Prostate gland (tissue), 2 donors: ENCODE measurements around the gene TUBB2B. TPM values are rescaled to one million over a fixed set of nuclear protein-coding genes. Genes with fewer than 3 reads are reported as not detected.

Source experiments
- DNase-seq: peaks from one replicate; pipeline ENCODE4 v3.0.0-alpha.2; 2019; ENCODE audit warnings: low spot score
- H3K27ac ChIP-seq, 2 donors: fragments of 200-600 bp; sonication (generic); 2 replicates each; pipeline ENCODE4 v1.5.1; 2017 to 2019
- H3K27me3 ChIP-seq: fragments of 200-600 bp; sonication (generic); replicated peaks from 2 replicates; pipeline ENCODE4 v1.5.1; 2019; ENCODE audit not compliant: insufficient read depth
- H3K36me3 ChIP-seq, 2 donors: fragments of 200-600 bp; sonication (generic); 1 replicate in 1 of 2; 2 replicates in 1 of 2; pipeline versions ENCODE4 v1.5.1 to v1.8.1; 2017 to 2019
- H3K4me1 ChIP-seq: fragments of 200-600 bp; sonication (generic); replicated peaks from 2 replicates; pipeline ENCODE4 v1.5.1; 2019
- H3K4me3 ChIP-seq, 2 donors: fragments of 200-600 bp; sonication (generic); 2 replicates each; pipeline ENCODE4 v1.5.1; 2017 to 2019
- H3K9me3 ChIP-seq: fragments of 200-600 bp; sonication (generic); 2 replicates; pipeline ENCODE4 v1.5.1; 2017
- POLR2A ChIP-seq: fragments of 450-650 bp; IDR thresholded peaks from one replicate; pipeline ENCODE4 v1.6.1; 2016; ENCODE audit warnings: antibody characterized with exemption, mild to moderate bottlenecking
- POLR2AphosphoS5 ChIP-seq: sonication (generic); formaldehyde crosslinking; IDR thresholded peaks from one replicate; pipeline ENCODE4 v1.6.1; 2017; ENCODE audit warnings: antibody characterized with exemption
- WGBS: methylation state at CpG from one replicate; pipeline ENCODE4 v1.1.5; 2018; 5-methylcytosine and 5-hydroxymethylcytosine counted together
- intact Hi-C: fragments of 100-400 bp; cut with DNase I; formaldehyde crosslinking; loops from one replicate; pipeline ENCODE4 v1.14.2; 2022
- total RNA-seq, 2 donors: library from RNA; depleted of rRNA; stranded (reverse); fragments of >200 nt; gene quantifications; one replicate each; pipeline ENCODE4 v1.1.0, GENCODE V29; 2016
- TF ChIP-seq, protein P1 (sequence below), 4 experiments: fragments of 200-600 bp in 2 of 4; fragments of 450-650 bp in 2 of 4; sonication (generic) in 2 of 4; IDR thresholded peaks; 1 replicate in 3 of 4; 2 replicates in 1 of 4; pipeline ENCODE4 v1.5.1; 2016 to 2019; ENCODE audit warnings: antibody characterized with exemption in 4 of 4, mild to moderate bottlenecking in 2 of 4, moderate library complexity in 2 of 4

TUBB2B gene
- total RNA-seq, 2 donors from 2014 or later = 3.9 to 4.5 TPM

DNA sequence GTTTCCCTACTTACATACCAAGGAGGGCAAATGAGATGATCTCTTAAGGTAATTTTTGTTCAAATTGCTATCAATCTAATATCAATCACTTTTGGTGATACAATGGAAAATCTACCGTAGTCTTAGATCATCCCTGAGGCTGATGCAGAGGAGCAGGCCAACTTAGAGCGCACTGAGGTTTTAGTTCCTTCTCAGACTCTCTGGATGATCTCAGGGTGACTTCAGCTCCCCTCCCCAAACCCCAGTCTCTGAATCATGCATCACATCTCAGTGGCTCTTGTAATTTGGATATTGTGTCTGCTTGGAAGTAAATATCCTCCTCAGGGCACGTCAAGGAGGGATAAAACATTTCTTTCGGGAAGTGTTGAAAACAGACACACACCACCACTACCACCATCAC is 5.9 kb downstream of the TUBB2B start:
- no peaks in the 10 kb centered on the region for H3K9me3 ChIP-seq
- H3K4me3 ChIP-seq = no peak overlapping the region
- H3K36me3 ChIP-seq = no peaks in the 10 kb centered on the region
- H3K4me1 ChIP-seq = peaks cover under 1% of the 10 kb centered on the region
- H3K27ac ChIP-seq = no peak overlapping the region
- intact Hi-C loops = no loop called here
- no peaks in the 10 kb centered on the region for H3K27me3 ChIP-seq
- 94% methylated on average over 4 of the region's 4 CpGs for WGBS
- TF ChIP-seq, protein P1, sequence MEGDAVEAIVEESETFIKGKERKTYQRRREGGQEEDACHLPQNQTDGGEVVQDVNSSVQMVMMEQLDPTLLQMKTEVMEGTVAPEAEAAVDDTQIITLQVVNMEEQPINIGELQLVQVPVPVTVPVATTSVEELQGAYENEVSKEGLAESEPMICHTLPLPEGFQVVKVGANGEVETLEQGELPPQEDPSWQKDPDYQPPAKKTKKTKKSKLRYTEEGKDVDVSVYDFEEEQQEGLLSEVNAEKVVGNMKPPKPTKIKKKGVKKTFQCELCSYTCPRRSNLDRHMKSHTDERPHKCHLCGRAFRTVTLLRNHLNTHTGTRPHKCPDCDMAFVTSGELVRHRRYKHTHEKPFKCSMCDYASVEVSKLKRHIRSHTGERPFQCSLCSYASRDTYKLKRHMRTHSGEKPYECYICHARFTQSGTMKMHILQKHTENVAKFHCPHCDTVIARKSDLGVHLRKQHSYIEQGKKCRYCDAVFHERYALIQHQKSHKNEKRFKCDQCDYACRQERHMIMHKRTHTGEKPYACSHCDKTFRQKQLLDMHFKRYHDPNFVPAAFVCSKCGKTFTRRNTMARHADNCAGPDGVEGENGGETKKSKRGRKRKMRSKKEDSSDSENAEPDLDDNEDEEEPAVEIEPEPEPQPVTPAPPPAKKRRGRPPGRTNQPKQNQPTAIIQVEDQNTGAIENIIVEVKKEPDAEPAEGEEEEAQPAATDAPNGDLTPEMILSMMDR (IDR thresholded peaks at IDR 0.05) = no peak
- TF ChIP-seq POLR2A = no peak
- TF ChIP-seq POLR2AphosphoS5 = no peak
- no peak for DNase-seq

DNA sequence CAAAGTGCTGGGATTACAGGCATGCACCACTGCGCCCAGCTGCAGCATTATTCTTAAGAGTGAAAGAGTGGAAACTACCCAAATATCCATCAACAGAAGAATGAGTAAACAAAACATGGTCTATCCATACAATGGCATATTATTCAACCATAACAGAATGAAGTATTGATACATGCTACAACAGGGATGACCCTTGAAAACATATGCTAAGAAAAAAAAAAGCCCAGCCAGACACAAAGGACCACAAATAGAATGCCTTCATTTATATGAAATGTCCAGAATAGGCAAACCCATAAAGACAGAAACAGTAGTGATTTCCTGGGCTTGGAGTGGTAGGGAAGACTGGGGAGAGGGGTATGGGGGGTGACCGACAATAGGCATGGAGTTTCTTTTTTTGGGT is 7.1 kb downstream of the TUBB2B start:
- no peak overlapping the region for H3K4me3 ChIP-seq
- WGBS = 92% methylated on average over 2 of the region's 2 CpGs
- no peaks in the 10 kb centered on the region for H3K9me3 ChIP-seq
- H3K27ac ChIP-seq = no peak overlapping the region
- TF ChIP-seq POLR2AphosphoS5 = no peak
- TF ChIP-seq, protein P1 (IDR thresholded peaks at IDR 0.05) = no peak
- TF ChIP-seq POLR2A = no peak
- H3K27me3 ChIP-seq = no peaks in the 10 kb centered on the region
- intact Hi-C loops = no loop called here
- H3K4me1 ChIP-seq = no peaks in the 10 kb centered on the region
- H3K36me3 ChIP-seq = no peaks in the 10 kb centered on the region
- no peak for DNase-seq

DNA sequence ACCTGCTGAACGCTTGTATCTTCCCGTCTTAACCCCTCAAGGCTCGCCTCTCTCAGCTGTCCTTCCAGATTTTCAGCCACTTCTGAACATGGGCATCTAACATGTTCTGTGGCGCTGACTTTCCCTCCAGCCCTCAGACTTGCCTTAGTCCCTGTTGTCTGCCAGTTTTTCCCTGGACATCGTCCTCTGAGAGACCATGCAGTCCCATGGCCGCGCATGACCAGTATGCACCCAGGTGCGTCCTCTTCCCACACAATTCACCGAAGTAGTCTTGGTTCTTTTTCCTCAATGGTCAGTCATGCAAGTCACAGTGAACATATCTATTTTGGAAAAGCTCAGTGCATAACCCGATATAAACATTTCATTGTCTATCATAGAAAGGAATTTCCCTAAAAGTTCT is 9.2 kb downstream of the TUBB2B start:
- TF ChIP-seq POLR2AphosphoS5 (no peak), POLR2A (no peak)
- TF ChIP-seq, protein P1 (IDR thresholded peaks at IDR 0.05) = no peak
- no peak overlapping the region for H3K4me3 ChIP-seq
- WGBS = 78% methylated on average over 10 of the region's 10 CpGs
- H3K9me3 ChIP-seq = no peaks in the 10 kb centered on the region
- no peaks in the 10 kb centered on the region for H3K4me1 ChIP-seq
- no peak overlapping the region for H3K27ac ChIP-seq
- H3K27me3 ChIP-seq = no peaks in the 10 kb centered on the region
- intact Hi-C loops = no loop called here
- H3K36me3 ChIP-seq = no peaks in the 10 kb centered on the region
- no peak for DNase-seq

DNA sequence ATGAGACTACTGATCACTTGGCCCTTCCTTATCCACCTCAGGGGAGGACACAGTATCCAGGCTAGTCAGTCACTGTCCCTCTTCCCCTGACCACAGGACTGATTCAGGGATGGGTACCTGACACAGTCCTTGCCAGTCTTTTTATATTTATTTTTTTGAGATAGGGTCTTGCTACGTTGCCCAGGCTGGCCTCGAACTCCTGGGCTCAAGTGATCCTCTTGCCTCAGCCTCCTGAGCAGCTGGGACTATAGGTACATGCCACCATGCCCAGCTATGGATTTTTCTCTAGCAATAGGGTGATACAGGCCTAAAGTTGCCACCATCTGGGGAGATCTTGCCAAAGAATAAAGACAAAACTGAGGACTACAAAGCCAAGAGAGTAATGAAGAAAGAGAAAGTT is 10.2 kb downstream of the TUBB2B start:
- Histone ChIP-seq H3K27ac (no peak overlapping the region), H3K4me3 (no peak overlapping the region), H3K4me1 (no peaks in the 10 kb centered on the region), H3K36me3 (no peaks in the 10 kb centered on the region), H3K27me3 (no peaks in the 10 kb centered on the region), H3K9me3 (no peaks in the 10 kb centered on the region)
- 96% methylated on average over 2 of the region's 2 CpGs for WGBS
- TF ChIP-seq POLR2AphosphoS5 = no peak
- no peak for TF ChIP-seq POLR2A
- TF ChIP-seq, protein P1 (IDR thresholded peaks at IDR 0.05) = no peak
- DNase-seq = no peak
- intact Hi-C loops = no loop called here

DNA sequence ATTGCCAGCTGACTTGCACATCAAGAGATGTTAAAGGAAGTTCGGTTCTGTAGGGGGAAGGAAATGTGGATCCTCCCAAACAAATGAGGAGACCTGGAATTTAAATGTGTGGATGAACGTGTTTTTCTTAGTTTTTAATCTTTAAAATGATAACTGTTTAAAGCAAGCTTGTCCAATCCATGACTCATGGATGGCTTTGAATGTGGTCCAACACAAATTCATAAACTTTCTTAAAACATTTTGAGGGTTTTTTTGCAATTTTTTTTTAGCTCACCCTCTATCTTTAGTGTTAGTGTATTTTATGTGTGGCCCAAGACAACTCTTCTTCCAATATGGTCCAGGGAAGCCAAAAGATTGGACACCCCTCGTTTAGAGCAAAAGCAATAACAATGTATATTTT is 12.6 kb downstream of the TUBB2B start:
- Histone ChIP-seq H3K27ac (no peak overlapping the region), H3K9me3 (no peaks in the 10 kb centered on the region), H3K4me1 (no peaks in the 10 kb centered on the region), H3K4me3 (no peak overlapping the region), H3K27me3 (no peaks in the 10 kb centered on the region), H3K36me3 (no peaks in the 10 kb centered on the region)
- 66% methylated on average over 3 of the region's 3 CpGs for WGBS
- TF ChIP-seq, protein P1 (IDR thresholded peaks at IDR 0.05) = no peak
- TF ChIP-seq POLR2AphosphoS5 (no peak), POLR2A (no peak)
- intact Hi-C loops = no loop called here
- no peak for DNase-seq
